Measurements from ENCODE around the gene LRIT2.

Gene LRIT2

DNA sequence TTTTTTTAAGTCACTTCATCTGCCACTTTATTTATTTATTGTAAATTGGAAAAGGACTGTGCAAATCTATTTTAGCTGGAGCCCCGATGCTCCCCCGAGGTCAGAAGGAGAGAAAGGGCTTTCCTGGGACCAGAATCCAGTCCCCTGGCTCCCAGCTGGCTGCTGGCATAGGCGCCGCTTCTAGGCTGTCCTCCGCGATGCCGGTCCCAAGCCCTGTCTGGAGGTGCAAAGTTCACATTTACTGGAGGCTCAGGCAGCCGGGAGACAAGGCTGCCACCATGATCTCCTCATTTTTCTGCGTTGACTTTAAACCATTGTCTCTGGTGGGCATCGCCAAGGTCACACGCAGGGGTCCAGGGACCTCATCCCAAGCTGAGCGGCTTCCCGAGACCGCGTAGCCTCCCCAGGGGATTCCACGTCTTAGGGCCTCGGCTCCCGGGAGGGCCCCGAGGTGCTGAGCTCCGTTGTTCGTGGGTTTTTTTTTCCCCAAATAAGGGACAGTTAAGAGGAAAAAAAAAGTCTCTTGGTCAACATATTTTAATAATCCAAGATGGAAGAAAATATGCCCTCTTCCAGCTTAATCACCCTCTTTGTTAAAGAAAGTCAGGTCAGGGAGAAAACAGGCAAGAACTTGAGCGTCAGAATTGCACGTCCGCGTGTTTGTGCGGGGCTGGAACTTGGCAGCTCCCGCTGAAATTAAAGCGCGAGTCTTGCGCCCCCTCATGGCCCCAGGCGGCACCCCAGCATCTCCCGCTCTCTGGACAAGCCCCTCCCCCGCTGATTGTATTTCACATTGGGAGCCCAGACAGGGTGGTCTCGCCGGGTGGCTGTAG lies 31.4 kb upstream of the LRIT2 start:
- Histone ChIP-seq H2BK120ac (ENCODE audit: low read depth, low read length) (no peak overlapping the region), H2AFZ (ENCODE audit: low read depth, low read length) (no peak overlapping the region)
- 63% methylated on average over 29 of the region's 35 CpGs for WGBS

DNA sequence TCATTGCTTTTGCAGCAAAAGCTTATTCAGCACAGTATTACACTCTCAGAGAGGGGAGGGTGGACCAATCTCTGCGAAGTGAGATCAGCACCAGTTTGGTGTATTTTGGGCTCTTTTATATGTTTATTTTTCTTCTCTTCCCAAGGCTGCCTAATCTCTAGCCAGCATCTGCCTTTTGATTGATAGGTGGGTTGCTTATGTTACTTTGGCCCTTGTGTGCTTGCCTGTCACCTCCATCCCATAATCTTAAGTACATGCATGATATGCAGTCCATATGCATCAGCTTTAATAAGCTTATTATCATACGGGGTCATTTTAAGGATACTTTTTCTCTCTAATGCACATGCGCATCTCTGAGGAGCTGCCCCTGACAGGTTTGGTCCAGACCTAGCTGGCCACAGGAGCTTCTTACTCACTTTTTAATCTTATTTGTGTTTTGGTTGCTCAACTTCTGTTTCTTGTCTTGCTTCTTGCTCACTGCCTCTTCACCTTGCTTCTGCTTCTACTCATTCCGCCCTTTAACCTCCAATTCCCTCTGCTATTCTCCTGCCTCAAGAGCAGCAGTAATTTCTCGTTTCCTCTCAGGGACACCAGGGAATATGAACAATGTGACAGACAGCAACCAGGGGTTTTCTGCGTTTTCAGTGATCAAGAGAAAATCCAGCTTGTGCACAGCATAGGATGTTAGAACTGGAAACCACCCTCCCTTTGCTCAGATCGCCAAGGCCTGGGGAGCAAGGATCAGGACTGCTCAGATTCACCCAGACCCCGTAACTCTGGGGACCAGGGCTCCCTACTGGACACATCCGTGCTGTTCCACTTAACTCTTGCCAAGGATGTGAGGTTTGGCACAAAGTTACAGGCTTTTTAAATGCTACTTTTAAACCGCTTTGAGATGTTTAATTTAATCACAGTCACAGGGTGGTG lies 29.5 kb upstream of the LRIT2 start:
- no peak overlapping the region for H3K27ac ChIP-seq (ENCODE audit: low read length, poor library complexity, severe bottlenecking)
- no peak overlapping the region for H2BK120ac ChIP-seq (ENCODE audit: low read depth, low read length)
- no peak overlapping the region for H4K91ac ChIP-seq (ENCODE audit: low read length)
- H3K27me3 ChIP-seq (ENCODE audit: control insufficient read depth in 1 of 2, insufficient read depth in 1 of 2, low read length in 2 of 2): peaks cover 9 to 61% of the 10 kb centered on the region in 2 experiments
- no peaks in the 10 kb centered on the region for H3K4me1 ChIP-seq (ENCODE audit: control insufficient read depth, insufficient read depth, low read depth, low read length)
- H3K4me2 ChIP-seq (ENCODE audit: low read length, poor library complexity, severe bottlenecking): no peak overlapping the region
- H3K14ac ChIP-seq (ENCODE audit: low read length in 2 of 2): no peak overlapping the region
- H2AFZ ChIP-seq (ENCODE audit: low read depth, low read length): no peak overlapping the region
- no peaks in the 10 kb centered on the region for H3K36me3 ChIP-seq (ENCODE audit: control insufficient read depth in 1 of 2, insufficient read depth in 2 of 2, low read depth in 1 of 2, low read length in 2 of 2)
- H3K18ac ChIP-seq (ENCODE audit: low read depth in 1 of 2, low read length in 2 of 2): no peak overlapping the region
- no peak overlapping the region for H4K8ac ChIP-seq (ENCODE audit: low read length)
- no peak overlapping the region for H3K23ac ChIP-seq (ENCODE audit: low read length in 2 of 2)
- H3K9ac ChIP-seq (ENCODE audit: low read length): no peak overlapping the region
- no peak overlapping the region for H3K4me3 ChIP-seq (ENCODE audit: insufficient read depth in 1 of 2, low read depth in 1 of 2, low read length in 2 of 2)
- H2BK12ac ChIP-seq (ENCODE audit: low read length in 2 of 2): no peak overlapping the region
- H2BK5ac ChIP-seq (ENCODE audit: low read depth, low read length, poor library complexity, severe bottlenecking): no peak overlapping the region
- H3K9me3 ChIP-seq (ENCODE audit: control insufficient read depth, low read length): no peaks in the 10 kb centered on the region
- no peak overlapping the region for H2AK5ac ChIP-seq (ENCODE audit: low read length, severe bottlenecking)
- H2BK15ac ChIP-seq (ENCODE audit: low read depth, poor library complexity, severe bottlenecking): no peak overlapping the region
- DNase-seq: no peak
- 61% methylated on average over 9 of the region's 10 CpGs for WGBS
- no peak overlapping the region for H3K4ac ChIP-seq (ENCODE audit: low read depth in 1 of 2, low read length in 2 of 2)
- no peaks in the 10 kb centered on the region for H3K79me1 ChIP-seq (replicated peaks; ENCODE audit: low read length, poor library complexity, severe bottlenecking)

More for the DNA sequence above, 31.4 kb upstream of the LRIT2 start:
- H2AK5ac ChIP-seq (ENCODE audit: low read length, severe bottlenecking): no peak overlapping the region
- H3K79me1 ChIP-seq (replicated peaks; ENCODE audit: low read length, poor library complexity, severe bottlenecking): no peaks in the 10 kb centered on the region
- no peak overlapping the region for H4K91ac ChIP-seq (ENCODE audit: low read length)
- no peaks in the 10 kb centered on the region for H3K9me3 ChIP-seq (ENCODE audit: control insufficient read depth, low read length)
- no peak overlapping the region for H3K27ac ChIP-seq (ENCODE audit: low read length, poor library complexity, severe bottlenecking)
- no peak overlapping the region for H3K4ac ChIP-seq (ENCODE audit: low read depth in 1 of 2, low read length in 2 of 2)
- H3K4me3 ChIP-seq (ENCODE audit: insufficient read depth in 1 of 2, low read depth in 1 of 2, low read length in 2 of 2): no peak overlapping the region
- H3K4me2 ChIP-seq (ENCODE audit: low read length, poor library complexity, severe bottlenecking): no peak overlapping the region
- H3K9ac ChIP-seq (ENCODE audit: low read length): peak overlapping the region; percentile 20
- H3K27me3 ChIP-seq (ENCODE audit: control insufficient read depth in 1 of 2, insufficient read depth in 1 of 2, low read length in 2 of 2): peaks cover 17 to 54% of the 10 kb centered on the region in 2 experiments
- no peak overlapping the region for H3K18ac ChIP-seq (ENCODE audit: low read depth in 1 of 2, low read length in 2 of 2)
- H4K8ac ChIP-seq (ENCODE audit: low read length): no peak overlapping the region
- no peak overlapping the region for H3K23ac ChIP-seq (ENCODE audit: low read length in 2 of 2)
- H3K14ac ChIP-seq (ENCODE audit: low read length in 2 of 2): no peak overlapping the region
- no peak overlapping the region for H2BK12ac ChIP-seq (ENCODE audit: low read length in 2 of 2)
- H2BK15ac ChIP-seq (ENCODE audit: low read depth, poor library complexity, severe bottlenecking): no peak overlapping the region
- no peak for DNase-seq
- no peaks in the 10 kb centered on the region for H3K4me1 ChIP-seq (ENCODE audit: control insufficient read depth, insufficient read depth, low read depth, low read length)
- H2BK5ac ChIP-seq (ENCODE audit: low read depth, low read length, poor library complexity, severe bottlenecking): no peak overlapping the region
- no peaks in the 10 kb centered on the region for H3K36me3 ChIP-seq (ENCODE audit: control insufficient read depth in 1 of 2, insufficient read depth in 2 of 2, low read depth in 1 of 2, low read length in 2 of 2)

DNA sequence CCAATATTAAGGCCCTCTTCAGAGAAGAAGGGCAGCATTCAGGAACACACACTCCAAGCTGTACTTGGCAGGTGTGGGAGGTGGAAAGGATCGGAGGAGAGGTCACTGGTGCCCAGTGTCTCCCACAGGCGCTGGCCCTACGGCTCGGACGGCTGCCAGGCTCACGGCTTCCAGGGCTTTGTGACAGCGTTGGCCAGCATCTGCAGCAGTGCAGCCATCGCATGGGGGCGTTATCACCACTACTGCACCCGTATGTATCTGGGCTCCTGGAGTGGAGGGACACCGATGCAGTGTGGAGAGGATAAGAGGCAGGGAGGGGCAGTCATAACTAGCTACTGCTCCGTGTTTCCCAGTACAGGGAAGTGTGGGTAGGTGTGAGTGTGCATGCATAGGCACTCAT lies 23.4 kb upstream of the LRIT2 start:
- no peak overlapping the region for H2BK5ac ChIP-seq (ENCODE audit: low read depth, low read length, poor library complexity, severe bottlenecking)
- no peak overlapping the region for H4K91ac ChIP-seq (ENCODE audit: low read length)
- no peak overlapping the region for H3K27ac ChIP-seq (ENCODE audit: low read length, poor library complexity, severe bottlenecking)
- H3K23ac ChIP-seq (ENCODE audit: low read length in 2 of 2): no peak overlapping the region
- H3K14ac ChIP-seq (ENCODE audit: low read length in 2 of 2): no peak overlapping the region
- H4K8ac ChIP-seq (ENCODE audit: low read length): no peak overlapping the region
- 82% methylated on average over 12 of the region's 12 CpGs for WGBS
- no peak overlapping the region for H3K9ac ChIP-seq (ENCODE audit: low read length)
- no peak overlapping the region for H2BK12ac ChIP-seq (ENCODE audit: low read length in 2 of 2)
- DNase-seq: no peak
- no peak overlapping the region for H2BK120ac ChIP-seq (ENCODE audit: low read depth, low read length)
- no peak overlapping the region for H2AK5ac ChIP-seq (ENCODE audit: low read length, severe bottlenecking)
- H3K4me3 ChIP-seq (ENCODE audit: insufficient read depth in 1 of 2, low read depth in 1 of 2, low read length in 2 of 2): no peak overlapping the region
- no peaks in the 10 kb centered on the region for H3K4me1 ChIP-seq (ENCODE audit: control insufficient read depth, insufficient read depth, low read depth, low read length)
- no peak overlapping the region for H3K4ac ChIP-seq (ENCODE audit: low read depth in 1 of 2, low read length in 2 of 2)
- H3K9me3 ChIP-seq (ENCODE audit: control insufficient read depth, low read length): no peaks in the 10 kb centered on the region
- H3K79me1 ChIP-seq (replicated peaks; ENCODE audit: low read length, poor library complexity, severe bottlenecking): no peaks in the 10 kb centered on the region
- no peak overlapping the region for H3K18ac ChIP-seq (ENCODE audit: low read depth in 1 of 2, low read length in 2 of 2)
- peaks cover 28 to 54% of the 10 kb centered on the region in 2 experiments for H3K27me3 ChIP-seq (ENCODE audit: control insufficient read depth in 1 of 2, insufficient read depth in 1 of 2, low read length in 2 of 2)
- H2AFZ ChIP-seq (ENCODE audit: low read depth, low read length): no peak overlapping the region
- H3K4me2 ChIP-seq (ENCODE audit: low read length, poor library complexity, severe bottlenecking): no peak overlapping the region
- H2BK15ac ChIP-seq (ENCODE audit: low read depth, poor library complexity, severe bottlenecking): no peak overlapping the region
- no peaks in the 10 kb centered on the region for H3K36me3 ChIP-seq (ENCODE audit: control insufficient read depth in 1 of 2, insufficient read depth in 2 of 2, low read depth in 1 of 2, low read length in 2 of 2)

DNA sequence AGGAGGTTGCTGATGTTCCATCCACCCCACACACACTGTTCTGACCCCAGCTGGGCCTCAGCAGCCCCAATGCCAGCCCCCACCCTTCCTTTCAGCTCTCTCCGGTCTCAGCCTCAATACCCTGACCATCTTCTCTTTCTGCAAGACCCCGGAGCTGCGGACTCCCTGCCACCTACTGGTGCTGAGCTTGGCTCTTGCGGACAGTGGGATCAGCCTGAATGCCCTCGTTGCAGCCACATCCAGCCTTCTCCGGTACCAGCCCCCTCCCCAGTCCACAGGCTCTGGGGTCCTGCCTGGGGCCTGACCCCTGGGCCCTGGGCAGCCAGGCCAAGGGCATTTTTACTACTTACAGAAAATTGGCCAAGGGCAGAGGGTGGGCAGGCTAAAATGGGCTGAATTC lies 22.2 kb upstream of the LRIT2 start:
- Histone ChIP-seq H3K27ac (ENCODE audit: low read length, poor library complexity, severe bottlenecking) (no peak overlapping the region), H2BK120ac (ENCODE audit: low read depth, low read length) (no peak overlapping the region), H2BK5ac (ENCODE audit: low read depth, low read length, poor library complexity, severe bottlenecking) (no peak overlapping the region), H3K4me2 (ENCODE audit: low read length, poor library complexity, severe bottlenecking) (no peak overlapping the region), H3K27me3 (ENCODE audit: control insufficient read depth in 1 of 2, insufficient read depth in 1 of 2, low read length in 2 of 2) (peaks cover 23 to 45% of the 10 kb centered on the region in 2 experiments), H3K36me3 (ENCODE audit: control insufficient read depth in 1 of 2, insufficient read depth in 2 of 2, low read depth in 1 of 2, low read length in 2 of 2) (no peaks in the 10 kb centered on the region), H3K4ac (ENCODE audit: low read depth in 1 of 2, low read length in 2 of 2) (no peak overlapping the region), H4K8ac (ENCODE audit: low read length) (no peak overlapping the region), H3K4me3 (ENCODE audit: insufficient read depth in 1 of 2, low read depth in 1 of 2, low read length in 2 of 2) (no peak overlapping the region), H2BK15ac (ENCODE audit: low read depth, poor library complexity, severe bottlenecking) (no peak overlapping the region), H3K9ac (ENCODE audit: low read length) (no peak overlapping the region), H3K18ac (ENCODE audit: low read depth in 1 of 2, low read length in 2 of 2) (no peak overlapping the region), H2AFZ (ENCODE audit: low read depth, low read length) (no peak overlapping the region), H3K9me3 (ENCODE audit: control insufficient read depth, low read length) (no peaks in the 10 kb centered on the region), H3K14ac (ENCODE audit: low read length in 2 of 2) (no peak overlapping the region), H4K91ac (ENCODE audit: low read length) (no peak overlapping the region), H3K23ac (ENCODE audit: low read length in 2 of 2) (no peak overlapping the region), H3K79me1 (replicated peaks; ENCODE audit: low read length, poor library complexity, severe bottlenecking) (no peaks in the 10 kb centered on the region), H2AK5ac (ENCODE audit: low read length, severe bottlenecking) (no peak overlapping the region), H3K4me1 (ENCODE audit: control insufficient read depth, insufficient read depth, low read depth, low read length) (no peaks in the 10 kb centered on the region), H2BK12ac (ENCODE audit: low read length in 2 of 2) (no peak overlapping the region)
- WGBS: 78% methylated on average over 5 of the region's 6 CpGs
- DNase-seq: no peak

Data from mesenchymal stem cell (in vitro differentiated cells and primary cell).